Measurements from ENCODE around the gene HNRNPD.
A peak's percentile ranks its signal among the peaks of the same experiment; 100 is the strongest.
"Not testable (repeated sequence)": the region's sequence is repeated elsewhere in the genome, so short reads cannot be mapped to it uniquely, and the experiment has no call there.

The HNRNPD gene

GRCh38 chr4:82372517-82373485 is 990 bp downstream of the HNRNPD start:
- peak; percentile 65 for DNase-seq

DNA sequence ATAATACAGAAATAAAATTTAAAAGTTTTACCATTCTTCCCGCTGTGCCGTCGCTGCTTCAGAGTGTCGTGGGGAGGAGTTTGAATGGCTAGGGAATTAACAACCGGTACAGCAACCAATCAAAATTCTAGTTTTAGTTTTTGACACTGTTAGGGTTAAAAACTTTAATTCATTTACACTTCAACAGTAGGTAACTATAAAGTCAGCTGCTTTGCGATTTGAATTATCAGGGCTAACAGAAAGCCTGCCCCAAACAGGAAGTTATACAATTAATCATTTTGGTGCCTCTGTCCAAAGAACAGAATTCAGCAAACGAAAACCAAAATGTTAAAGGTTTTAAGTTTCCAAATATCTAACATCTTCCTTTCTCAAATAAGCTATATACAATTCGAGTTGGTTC is 2.3 kb downstream of the HNRNPD start:
- no peak for DNase-seq

DNA sequence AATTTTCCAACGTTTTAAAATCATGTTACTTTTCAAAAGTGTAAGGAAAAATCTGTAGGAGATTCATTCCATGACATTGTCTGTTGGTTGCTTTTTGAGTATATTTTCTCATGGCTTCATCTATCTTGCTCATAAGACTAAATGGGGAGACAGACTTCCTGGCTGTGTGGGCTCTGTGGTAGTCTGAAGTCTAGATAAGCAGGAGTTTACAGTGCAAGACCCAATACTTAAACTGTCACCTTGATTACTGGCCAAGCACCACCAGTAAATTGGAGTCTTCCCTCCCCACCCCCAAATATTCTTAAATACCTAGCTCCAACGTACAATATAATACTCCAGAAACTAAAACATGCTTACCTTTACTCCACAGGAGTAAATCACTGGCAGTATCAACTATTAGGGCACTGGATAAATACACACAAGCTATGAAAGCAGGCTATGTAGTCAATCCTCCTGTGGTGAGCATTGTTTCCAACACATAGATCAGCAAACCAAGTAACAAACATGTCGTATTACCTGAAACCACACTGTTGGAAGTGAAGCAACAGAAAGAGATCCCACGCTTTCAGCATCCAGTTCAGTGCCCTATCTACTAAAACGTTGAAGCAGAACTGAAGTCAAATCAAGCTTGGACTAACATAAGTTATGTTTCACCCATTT is 6.2 kb downstream of the HNRNPD start:
- no peak for DNase-seq

DNA sequence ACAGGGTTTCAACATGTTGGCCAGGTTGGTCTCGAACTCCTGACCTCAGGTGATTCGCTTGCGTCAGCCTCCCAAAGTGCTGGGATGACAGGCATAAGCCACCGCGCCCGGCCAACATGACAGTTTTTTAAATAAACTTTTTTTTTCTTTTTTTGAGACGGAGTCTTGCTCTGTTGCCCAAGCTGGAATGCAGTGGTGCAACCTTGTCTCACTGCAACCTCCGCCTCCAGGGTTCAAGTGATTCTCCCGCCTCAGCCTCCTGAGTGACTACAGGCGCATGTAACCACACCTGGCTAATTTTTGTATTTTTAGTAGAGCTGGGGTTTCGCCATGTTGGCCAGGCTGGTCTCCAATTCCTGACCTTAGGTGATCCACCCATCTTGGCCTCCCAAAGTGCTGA is 7.4 kb downstream of the HNRNPD start:
- DNase-seq = not testable (repeated sequence)

- no peak for DNase-seq
These were observed 9.8 kb downstream of the HNRNPD start for GRCh38 chr4:82363896-82364487.

DNA sequence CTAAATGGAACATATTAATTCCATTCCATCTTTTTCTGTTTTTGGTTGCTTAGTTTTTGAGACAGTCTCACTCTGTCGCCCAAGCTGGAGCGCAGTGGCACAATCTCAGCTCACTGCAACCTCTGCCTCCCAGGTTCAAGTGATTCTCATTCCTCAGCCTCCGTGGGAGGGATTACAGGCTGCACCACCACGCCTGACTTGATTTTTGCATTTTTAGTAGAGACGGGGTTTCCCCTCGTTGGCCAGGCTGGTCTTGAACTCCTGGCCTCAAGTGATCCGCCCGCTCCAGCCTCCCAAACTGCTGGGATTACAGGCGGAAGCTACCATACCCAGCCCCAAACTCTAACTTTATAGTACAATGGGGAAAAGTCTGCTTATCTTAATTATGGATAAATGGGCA is 11.2 kb downstream of the HNRNPD start:
- DNase-seq = no peak

DNA sequence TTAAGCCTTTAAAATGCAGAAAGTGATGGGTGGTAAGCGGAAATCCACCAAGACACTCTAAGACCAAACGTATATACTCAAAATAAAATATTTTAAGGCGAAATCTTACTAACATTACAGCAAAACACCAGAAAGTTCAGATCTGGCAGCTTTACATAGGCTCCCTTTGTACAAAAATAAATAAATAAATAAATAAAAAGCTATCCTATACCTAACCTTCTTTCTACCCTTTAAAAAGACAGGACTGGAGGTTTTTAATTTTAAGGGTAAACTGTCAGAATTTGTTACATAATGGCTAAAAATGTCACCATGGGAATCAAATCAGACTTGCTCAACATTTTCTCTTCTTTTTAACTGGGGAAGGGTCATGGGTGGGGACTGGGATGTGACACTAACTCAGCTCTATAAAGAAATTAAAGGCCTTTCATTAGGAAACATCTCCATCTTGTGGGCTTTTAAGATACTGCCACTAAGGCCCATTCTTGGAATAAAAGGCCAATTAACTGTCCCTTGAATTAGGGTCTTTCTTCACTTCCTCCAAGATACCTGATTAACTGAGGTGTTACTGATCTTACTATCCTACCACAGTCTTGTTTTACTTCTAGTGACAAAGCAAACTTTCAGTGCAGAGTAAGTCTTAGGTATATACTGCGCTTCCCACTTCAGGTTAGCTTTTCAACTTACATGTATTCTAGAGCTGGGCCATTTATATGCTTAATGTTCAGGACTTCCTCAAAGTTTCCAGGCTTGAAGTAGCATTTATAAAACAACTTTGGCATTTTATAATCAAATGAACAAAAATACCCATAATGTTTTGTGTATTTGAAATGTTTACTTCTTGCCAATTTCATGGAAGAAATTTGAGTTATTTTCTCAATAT is 13.3 kb downstream of the HNRNPD start:
- no peak for DNase-seq

- no peak for DNase-seq
These were observed 14.9 kb downstream of the HNRNPD start for GRCh38 chr4:82358847-82359246.

GRCh38 chr4:82357640-82358039 is 16.2 kb downstream of the HNRNPD start:
- DNase-seq = no peak

- no peak for DNase-seq
These were observed 19.0 kb downstream of the HNRNPD start for GRCh38 chr4:82354788-82355187.

DNA sequence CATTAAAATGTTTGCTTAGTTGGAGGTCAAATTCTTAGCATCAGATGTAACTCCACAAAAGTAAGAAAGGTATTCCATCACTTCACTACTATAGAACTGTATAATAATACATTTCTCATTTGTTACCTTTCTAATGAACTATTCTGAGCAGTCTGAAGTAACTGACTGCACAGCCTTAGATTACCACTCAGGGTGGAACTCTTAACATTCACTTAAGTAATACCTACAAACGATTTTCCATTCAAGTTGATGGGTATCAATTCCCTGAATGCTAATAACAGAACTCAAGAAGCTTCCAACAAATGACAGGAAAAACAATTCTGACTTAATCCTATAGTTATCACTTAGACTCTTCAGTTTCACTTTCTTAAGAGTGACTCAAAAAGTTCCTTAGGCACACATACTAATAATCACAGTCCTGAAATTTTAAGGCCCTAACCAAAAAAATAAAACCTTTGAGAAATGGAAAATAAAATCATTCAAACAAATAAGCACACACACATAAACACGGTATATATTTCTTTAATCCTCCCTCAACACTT is 20.9 kb downstream of the HNRNPD start:
- DNase-seq = no peak

GRCh38 chr4:82352118-82352824 is 21.5 kb downstream of the HNRNPD start:
- no peak for DNase-seq

- DNase-seq = no peak
These were observed 27.7 kb downstream of the HNRNPD start for GRCh38 chr4:82346126-82346525.

DNA sequence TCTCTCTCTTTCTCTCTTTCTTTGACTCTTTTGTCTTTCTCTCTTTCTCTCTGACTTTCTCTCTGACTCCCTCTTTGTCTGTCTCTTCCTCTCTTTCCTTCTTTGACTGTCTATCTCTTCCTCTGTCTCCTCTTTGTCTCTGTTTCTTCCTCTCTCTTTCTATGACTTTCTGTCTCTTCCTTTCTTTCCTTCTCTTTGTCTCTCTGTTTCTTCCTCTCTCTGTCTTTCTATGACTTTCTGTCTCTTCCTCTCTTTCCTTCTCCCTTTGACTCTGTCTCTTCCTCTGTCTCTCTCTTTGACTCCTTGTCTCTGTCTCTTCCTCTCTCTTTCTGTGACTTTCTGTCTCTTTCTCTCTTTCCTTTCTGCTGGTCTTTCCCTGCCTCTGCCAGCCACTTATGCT is 38.7 kb downstream of the HNRNPD start:
- no peak for DNase-seq

DNA sequence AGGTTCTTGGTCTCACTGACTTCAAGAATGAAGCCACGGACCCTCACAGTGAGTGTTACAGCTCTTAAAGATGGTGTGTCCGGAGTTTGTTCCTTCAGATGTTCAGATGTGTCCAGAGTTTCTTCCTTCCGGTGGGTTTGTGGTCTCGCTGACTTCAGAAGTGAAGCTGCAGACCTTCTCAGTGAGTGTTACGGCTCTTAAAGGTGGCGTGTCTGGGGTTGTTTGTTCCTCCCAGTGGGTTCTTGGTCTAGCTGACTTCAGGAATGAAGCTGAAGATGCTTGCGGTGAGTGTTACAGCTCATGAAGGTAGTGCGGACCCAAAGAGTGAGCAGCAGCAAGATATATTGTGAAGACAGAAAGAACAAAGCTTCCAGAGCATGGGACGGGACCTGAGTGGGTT is 40.1 kb downstream of the HNRNPD start:
- not testable (repeated sequence) for DNase-seq

- no peak for DNase-seq
These were observed 42.0 kb downstream of the HNRNPD start for GRCh38 chr4:82331814-82332213.

DNA sequence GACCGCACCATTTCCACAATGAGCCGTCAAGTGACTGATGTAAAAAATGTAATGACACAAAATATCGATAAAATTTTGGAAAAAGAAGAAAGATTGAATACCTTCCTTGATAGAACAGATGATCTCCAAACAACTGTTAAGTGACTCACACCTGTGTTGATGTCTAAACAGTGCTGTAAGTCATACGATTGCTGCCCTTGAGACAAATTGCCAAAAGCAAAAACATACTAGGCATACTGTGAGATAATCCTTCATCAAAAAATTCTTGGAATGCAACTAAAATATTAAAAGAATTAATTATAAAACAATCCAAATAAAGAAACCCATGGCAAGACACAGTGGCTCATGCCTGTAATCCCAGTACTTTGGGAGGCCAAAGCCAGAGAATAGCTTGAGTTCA is 53.4 kb downstream of the HNRNPD start:
- no peak for DNase-seq

DNA sequence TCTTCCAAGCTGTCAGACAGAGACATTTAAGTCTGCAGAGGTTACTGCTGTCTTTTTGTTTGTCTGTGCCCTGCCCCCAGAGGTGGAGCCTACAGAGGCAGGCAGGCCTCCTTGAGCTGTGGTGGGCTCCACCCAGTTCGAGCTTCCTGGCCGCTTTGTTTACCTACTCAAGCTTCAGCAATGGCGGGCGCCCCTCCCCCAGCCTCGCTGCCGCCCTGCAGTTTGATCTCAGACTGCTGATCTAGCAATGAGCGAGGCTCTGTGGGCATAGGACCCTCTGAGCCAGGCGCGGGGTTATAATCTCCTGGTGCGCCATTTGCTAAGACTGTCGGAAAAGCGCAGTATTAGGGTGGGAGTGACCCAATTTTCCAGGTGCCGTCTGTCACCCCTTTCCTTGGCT is 70.7 kb downstream of the HNRNPD start:
- DNase-seq = not testable (repeated sequence)
